H9 (cell line): Measurements from ENCODE around the gene OVAAL. TPM values are rescaled to one million over a fixed set of nuclear protein-coding genes. Genes with fewer than 3 reads are reported as not detected.

ENCODE experiments used
- DNase-seq: peaks from one replicate; pipeline ENCODE4 v3.0.0-alpha.2; 2017
- H2AFZ ChIP-seq: one replicate; pipeline ENCODE4 v1.6.1; 2013; ENCODE audit warnings: mild to moderate bottlenecking, low read length, control low read depth, moderate library complexity
- H2AK5ac ChIP-seq: 2 replicates; pipeline ENCODE4 v1.6.1; 2013; ENCODE audit warnings: low read length, control low read depth, mixed read lengths; ENCODE audit not compliant: insufficient read length
- H2BK120ac ChIP-seq: one replicate; pipeline ENCODE4 v1.6.1; 2013; ENCODE audit warnings: low read depth, mild to moderate bottlenecking, low read length, control low read depth, inconsistent platforms; ENCODE audit not compliant: poor library complexity, severe bottlenecking
- H2BK12ac ChIP-seq: 2 replicates; pipeline ENCODE4 v1.6.1; 2013; ENCODE audit warnings: low read length, control low read depth, mixed read lengths, low read depth; ENCODE audit not compliant: insufficient read length
- H2BK15ac ChIP-seq: 2 replicates; pipeline ENCODE4 v1.6.1; 2013; ENCODE audit warnings: low read depth, low read length, control low read depth
- H2BK20ac ChIP-seq: one replicate; pipeline ENCODE4 v1.6.1; 2013; ENCODE audit warnings: low read depth, mild to moderate bottlenecking, low read length, control low read depth, inconsistent platforms; ENCODE audit not compliant: poor library complexity, severe bottlenecking
- H2BK5ac ChIP-seq: 2 replicates; pipeline ENCODE4 v1.6.1; 2013; ENCODE audit warnings: low read length, control low read depth, mixed read lengths; ENCODE audit not compliant: insufficient read length
- H3K14ac ChIP-seq: 2 replicates; pipeline ENCODE4 v1.6.1; 2013; ENCODE audit warnings: low read length, control low read depth; ENCODE audit not compliant: insufficient read depth
- H3K18ac ChIP-seq: 2 replicates; pipeline ENCODE4 v1.6.1; 2013; ENCODE audit warnings: low read depth, mild to moderate bottlenecking, mixed read lengths, low read length, control low read depth; ENCODE audit not compliant: insufficient read length
- H3K23ac ChIP-seq: 2 replicates; pipeline ENCODE4 v1.6.1; 2013; ENCODE audit warnings: low read length, control low read depth, mixed read lengths, low read depth; ENCODE audit not compliant: insufficient read length
- H3K23me2 ChIP-seq: 2 replicates; pipeline ENCODE4 v1.6.1; 2013; ENCODE audit warnings: low read depth, mild to moderate bottlenecking, mixed read lengths, low read length, control low read depth; ENCODE audit not compliant: insufficient read length, poor library complexity, severe bottlenecking
- H3K27ac ChIP-seq: 2 replicates; pipeline ENCODE4 v1.5.1; 2013; ENCODE audit warnings: low read length, control low read depth, mixed read lengths, low read depth; ENCODE audit not compliant: insufficient read length
- H3K27me3 ChIP-seq: 2 replicates; pipeline ENCODE4 v1.6.1; 2013; ENCODE audit warnings: low read length, control low read depth, inconsistent platforms; ENCODE audit not compliant: insufficient read depth
- H3K4ac ChIP-seq: 2 replicates; pipeline ENCODE4 v1.6.1; 2013; ENCODE audit warnings: low read depth, mild to moderate bottlenecking, control low read depth, inconsistent platforms, low read length, moderate library complexity
- H3K4me1 ChIP-seq: 2 replicates; pipeline ENCODE4 v1.6.1; 2013; ENCODE audit warnings: low read length, control low read depth, inconsistent platforms; ENCODE audit not compliant: insufficient read depth
- H3K4me2 ChIP-seq: 2 replicates; pipeline ENCODE4 v1.6.1; 2013; ENCODE audit warnings: low read length, control low read depth, mixed read lengths; ENCODE audit not compliant: insufficient read length, insufficient read depth
- H3K56ac ChIP-seq: 2 replicates; pipeline ENCODE4 v1.6.1; 2013; ENCODE audit warnings: low read depth, mild to moderate bottlenecking, mixed read lengths, low read length, control low read depth; ENCODE audit not compliant: insufficient read length
- H3K79me1 ChIP-seq: 2 replicates; pipeline ENCODE4 v1.6.1; 2013; ENCODE audit warnings: low read depth, mild to moderate bottlenecking, moderate library complexity, low read length, control low read depth, inconsistent platforms; ENCODE audit not compliant: insufficient read depth, poor library complexity, severe bottlenecking
- H3K79me2 ChIP-seq: 2 replicates; pipeline ENCODE4 v1.6.1; 2013; ENCODE audit warnings: low read length, control low read depth, inconsistent platforms; ENCODE audit not compliant: insufficient read depth
- H3K9ac ChIP-seq: 2 replicates; pipeline ENCODE4 v1.6.1; 2013; ENCODE audit warnings: low read length, control low read depth, mixed read lengths; ENCODE audit not compliant: insufficient read length; ENCODE audit errors: extremely low read depth
- H3K9me3 ChIP-seq: one replicate; pipeline ENCODE4 v1.6.1; 2013; ENCODE audit warnings: low read depth, low read length, inconsistent platforms; ENCODE audit not compliant: control insufficient read depth
- H3T11ph ChIP-seq: one replicate; pipeline ENCODE4 v1.6.1; 2013; ENCODE audit warnings: mild to moderate bottlenecking, low read length, control low read depth, inconsistent platforms
- H4K20me1 ChIP-seq: one replicate; pipeline ENCODE4 v1.6.1; 2013; ENCODE audit not compliant: control insufficient read depth, insufficient read length, insufficient read depth
- H4K5ac ChIP-seq: 2 replicates; pipeline ENCODE4 v1.6.1; 2013; ENCODE audit warnings: low read depth, mild to moderate bottlenecking, mixed read lengths, low read length, control low read depth; ENCODE audit not compliant: insufficient read length
- H4K8ac ChIP-seq: replicated peaks from 2 replicates; pipeline ENCODE4 v1.6.1; 2013; ENCODE audit warnings: low read length, control low read depth, mixed read lengths, low read depth; ENCODE audit not compliant: insufficient read length
- H4K91ac ChIP-seq: 2 replicates; pipeline ENCODE4 v1.6.1; 2013; ENCODE audit warnings: low read depth, mild to moderate bottlenecking, moderate library complexity, mixed read lengths, low read length, control low read depth; ENCODE audit not compliant: insufficient read length
- H3K27ac Mint-ChIP-seq, 3 experiments: 2 replicates in 2 of 3; 3 replicates in 1 of 3; pipeline ENCODE4 v1.8.0; 2020 to 2021; ENCODE audit warnings: mixed read lengths in 3 of 3, mild to moderate bottlenecking in 1 of 3, moderate library complexity in 1 of 3
- H3K27me3 Mint-ChIP-seq: 2 replicates; pipeline ENCODE4 v1.8.0; 2021; ENCODE audit warnings: low read depth, mild to moderate bottlenecking, moderate library complexity, mixed read lengths
- H3K36me3 Mint-ChIP-seq, 3 experiments: 2 replicates in 2 of 3; 3 replicates in 1 of 3; pipeline ENCODE4 v1.8.0; 2020 to 2021; ENCODE audit warnings: low read depth in 3 of 3, mixed read lengths in 3 of 3; ENCODE audit not compliant: insufficient read depth in 1 of 3
- H3K4me1 Mint-ChIP-seq, 2 experiments: 2 replicates each; pipeline ENCODE4 v1.8.0; 2020; ENCODE audit warnings: mixed read lengths in 2 of 2
- H3K4me3 Mint-ChIP-seq, 2 experiments: 2 replicates in 1 of 2; 3 replicates in 1 of 2; pipeline ENCODE4 v1.8.0; 2020 to 2021; ENCODE audit warnings: mild to moderate bottlenecking in 2 of 2, mixed read lengths in 2 of 2, moderate library complexity in 1 of 2
- H3K9me3 Mint-ChIP-seq, 2 experiments: 2 replicates in 1 of 2; 3 replicates in 1 of 2; pipeline ENCODE4 v1.8.0; 2020; ENCODE audit warnings: mild to moderate bottlenecking in 2 of 2, mixed read lengths in 2 of 2, moderate library complexity in 1 of 2
- CTCF ChIP-seq: fragments of 200-600 bp; sonication (generic); conservative IDR thresholded peaks from 3 replicates; pipeline ENCODE4 v1.8.0; 2021; ENCODE audit warnings: antibody characterized with exemption, mild to moderate bottlenecking
- WGBS: extraction: QIAGEN DNeasy Blood & Tissue Kit; methylation state at CpG from one replicate; pipeline ENCODE4 v1.1.7; 2013; ENCODE audit warnings: missing lambda C conversion rate, low lambda C conversion rate, mixed read lengths; ENCODE audit not compliant: insufficient read length; ENCODE audit errors: extremely low coverage; 5-methylcytosine and 5-hydroxymethylcytosine counted together
- total RNA-seq: library from RNA; stranded (reverse); gene quantifications from 2 replicates; pipeline ENCODE4 v1.2.1, GENCODE V29; 2021

OVAAL gene
- total RNA-seq, 1 experiment from 2014 or later = not detected

GRCh38 chr1:180540697-180541594, 17.8 kb upstream of the OVAAL start:
- H3K4me3 Mint-ChIP-seq = no peak overlapping the region
- Histone ChIP-seq H3K14ac (no peak overlapping the region), H3K23ac (no peak overlapping the region), H3K23me2 (no peaks in the 10 kb centered on the region), H3K27ac (no peak overlapping the region), H3K4me2 (no peak overlapping the region), H3K9ac (no peak overlapping the region), H3K9me3 (no peaks in the 10 kb centered on the region), H3K4me1 (peaks cover 4% of the 10 kb centered on the region; the same call in 1 of the 2 replicates), H2BK15ac (no peak overlapping the region), H4K5ac (no peak overlapping the region), H2AFZ (no peak overlapping the region), H2BK20ac (no peak overlapping the region), H3T11ph (no peak overlapping the region), H3K18ac (no peak overlapping the region), H2BK12ac (no peak overlapping the region), H2BK120ac (no peak overlapping the region), H4K91ac (no peak overlapping the region), H3K56ac (no peak overlapping the region), H3K4ac (no peak overlapping the region), H3K79me1 (no peaks in the 10 kb centered on the region), H4K8ac (no peak overlapping the region), H2BK5ac (no peak overlapping the region), H3K27me3 (no peaks in the 10 kb centered on the region), H3K79me2 (no peaks in the 10 kb centered on the region), H2AK5ac (no peak overlapping the region), H4K20me1 (no peaks in the 10 kb centered on the region)
- no peak for DNase-seq
- H3K36me3 Mint-ChIP-seq = no peaks in the 10 kb centered on the region
- H3K9me3 Mint-ChIP-seq = no peaks in the 10 kb centered on the region
- no CpG with 5 or more reads among the region's 14 CpGs for WGBS
- no peak overlapping the region for H3K27ac Mint-ChIP-seq
- no peak for TF ChIP-seq CTCF
- H3K27me3 Mint-ChIP-seq = no peaks in the 10 kb centered on the region; the same call in 1 of the 2 replicates
- H3K4me1 Mint-ChIP-seq = peaks cover 11 to 13% of the 10 kb centered on the region in 2 experiments
